ENCODE data around the gene MRPL2. TPM values are rescaled to one million over a fixed set of nuclear protein-coding genes. Genes with fewer than 3 reads are reported as not detected.

MRPL2 gene
- total and polyA plus RNA-seq, 2 of the 4 experiments (the other 2 are of a cell fraction): 18.1 to 45.9 TPM

- H2AFZ ChIP-seq (replicated peaks; ENCODE audit: low read length, poor library complexity): no peak overlapping the region
- dilution Hi-C loops (cut with HindIII; ENCODE audit: low sequenced_read_pairs, unreplicated experiment) (no loop called here), intact Hi-C loops (cut with micrococcal nuclease) (no loop called here), in situ Hi-C loops (cut with MboI; ENCODE audit: low sequenced_read_pairs) (no loop called here)
- no peak overlapping the region for H3K56ac ChIP-seq (ENCODE audit: extremely low read depth, insufficient read depth, low read length)
- H3K4ac ChIP-seq (ENCODE audit: low read depth, low read length): no peak overlapping the region
- peaks cover 12% of the 10 kb centered on the region for H4K20me1 ChIP-seq (ENCODE audit: insufficient read depth, low read length)
- peaks cover 24 to 78% of the 10 kb centered on the region in 2 experiments for H3K79me1 ChIP-seq (ENCODE audit: low read depth in 1 of 2, low read length in 2 of 2)
- H4K5ac ChIP-seq (ENCODE audit: low read depth, low read length): no peak overlapping the region; the same call in 1 of the 2 replicates
- H3K9ac ChIP-seq (ENCODE audit: low read depth, low read length): no peak overlapping the region
- TF ChIP-seq POLR2A (IDR thresholded peaks at IDR 0.05; ENCODE audit: low read depth, low read length) (no peak), MAZ (IDR thresholded peaks at IDR 0.05; ENCODE audit: borderline replicate concordance, low read depth, low read length) (no peak), NFE2L2 (IDR thresholded peaks at IDR 0.05; ENCODE audit: low read depth, low read length) (no peak), USF2 (IDR thresholded peaks at IDR 0.05; ENCODE audit: low read depth, low read length) (no peak), RCOR1 (IDR thresholded peaks at IDR 0.05; ENCODE audit: insufficient replicate concordance, low read length) (no peak), BHLHE40 (IDR thresholded peaks at IDR 0.05; ENCODE audit: low read depth, low read length) (no peak), CEBPB (IDR thresholded peaks at IDR 0.05; ENCODE audit: low read depth, low read length) (no peak), MAFK (IDR thresholded peaks at IDR 0.05; ENCODE audit: low read depth, low read length) (no peak), RFX5 (IDR thresholded peaks at IDR 0.05; ENCODE audit: low read depth, low read length) (no peak), RAD21 (IDR thresholded peaks at IDR 0.05; ENCODE audit: low read length) (no peak), FOS (IDR thresholded peaks at IDR 0.05; ENCODE audit: low read depth, low read length) (no peak), ELK1 (IDR thresholded peaks at IDR 0.05; ENCODE audit: borderline replicate concordance, low read depth, low read length) (no peak), MXI1 (IDR thresholded peaks at IDR 0.05; ENCODE audit: borderline replicate concordance, low read depth, low read length) (no peak), SMC3 (IDR thresholded peaks at IDR 0.05; ENCODE audit: low read depth, low read length) (no peak), CHD1 (IDR thresholded peaks at IDR 0.05; ENCODE audit: low read depth, low read length) (no peak), CTCF (conservative IDR thresholded peaks at IDR 0.05; ENCODE audit: low read depth, low read length) (no peak)
- CTCF ChIA-PET: no interaction called here
- H3K14ac ChIP-seq (replicated peaks; ENCODE audit: low read depth, low read length): no peak overlapping the region
- no peak overlapping the region for H3K27ac ChIP-seq (ENCODE audit: insufficient read depth, low read length)
- H4K91ac ChIP-seq (ENCODE audit: insufficient read depth, low read depth, low read length): no peak overlapping the region
- POLR2A ChIA-PET (ENCODE audit: unreplicated experiment): no interaction called here
- no peak overlapping the region for H3K4me2 ChIP-seq (ENCODE audit: low read depth, low read length)
- no TSS peak for BruUV-seq (replicated peaks)
- H2BK20ac ChIP-seq (ENCODE audit: low read depth, low read length): no peak overlapping the region
- peaks cover 14% of the 10 kb centered on the region for H3K4me1 ChIP-seq (ENCODE audit: control insufficient read depth, insufficient read depth, low read length)
- no peak overlapping the region for H2AK9ac ChIP-seq (replicated peaks; ENCODE audit: low read depth, low read length, poor library complexity)
- H2BK5ac ChIP-seq (ENCODE audit: low read depth, low read length, poor library complexity, severe bottlenecking): no peak overlapping the region
- no peak for DNase-seq
- 94% methylated on average over 2 of the region's 3 CpGs; no CpG with 5 or more reads in 1 of the 2 experiments for WGBS, 2 experiments (ENCODE audit: extremely low coverage in 2 of 2, insufficient read length in 1 of 2)
- no peak overlapping the region for H3K23ac ChIP-seq (ENCODE audit: low read depth, low read length)
- no peak for ATAC-seq (ENCODE audit: low read depth)
- H3K9me3 ChIP-seq (ENCODE audit: control insufficient read depth, insufficient read depth, low read length): no peaks in the 10 kb centered on the region
- H3K36me3 ChIP-seq (ENCODE audit: control insufficient read depth, insufficient read depth, low read length): peaks cover 38% of the 10 kb centered on the region
- peak overlapping the region in 1 of 2 experiments; percentile 88; a peak in 1 of 4 replicates for H4K8ac ChIP-seq (ENCODE audit: low read depth in 2 of 2, low read length in 2 of 2)
- no peak overlapping the region for H3K18ac ChIP-seq (ENCODE audit: low read depth, low read length)
- H2AK5ac ChIP-seq (ENCODE audit: low read depth, low read length): no peak overlapping the region
- H2BK120ac ChIP-seq (ENCODE audit: low read depth, low read length): no peak overlapping the region
- H3K4me3 ChIP-seq (ENCODE audit: insufficient read depth, low read depth, low read length): no peak overlapping the region
- no peak overlapping the region for H2BK15ac ChIP-seq (ENCODE audit: low read depth, low read length)
- H3K27me3 ChIP-seq (ENCODE audit: control insufficient read depth, insufficient read depth, low read length): no peaks in the 10 kb centered on the region
- H3K9me1 ChIP-seq (ENCODE audit: insufficient read depth, low read length): peaks cover 7% of the 10 kb centered on the region
These were observed 39.1 kb downstream of the MRPL2 start for GRCh38 chr6:43020052-43020705.
